Neutrophil (primary cell): Measurements from ENCODE around the gene CCL13.

Experiments
- H3K27ac ChIP-seq: fragments of 200-600 bp; sonication (generic); 2 replicates; pipeline ENCODE4 v1.5.1; 2016; ENCODE audit warnings: mild to moderate bottlenecking, moderate library complexity
- H3K27me3 ChIP-seq: fragments of 200-600 bp; sonication (generic); 2 replicates; pipeline ENCODE4 v1.6.0; 2016; ENCODE audit warnings: mild to moderate bottlenecking
- H3K36me3 ChIP-seq: fragments of 200-600 bp; sonication (generic); 2 replicates; pipeline ENCODE4 v1.5.1; 2017
- H3K4me1 ChIP-seq, 2 experiments: fragments of 200-600 bp in 1 of 2; sonication (generic) in 1 of 2; 1 replicate in 1 of 2; 2 replicates in 1 of 2; pipeline versions ENCODE4 v1.5.1 to v1.6.1; 2013 to 2016; ENCODE audit warnings: low read depth in 1 of 2, low read length in 1 of 2, mild to moderate bottlenecking in 1 of 2, moderate library complexity in 1 of 2; ENCODE audit not compliant: control insufficient read depth in 1 of 2, insufficient read depth in 1 of 2
- H3K4me3 ChIP-seq, 2 experiments: fragments of 200-600 bp in 1 of 2; sonication (generic) in 1 of 2; 1 replicate in 1 of 2; 2 replicates in 1 of 2; pipeline ENCODE4 v1.5.1; 2013 to 2016; ENCODE audit warnings: low read depth in 1 of 2, low read length in 1 of 2, mild to moderate bottlenecking in 1 of 2, moderate library complexity in 1 of 2
- H3K9me3 ChIP-seq: fragments of 200-600 bp; sonication (generic); 2 replicates; pipeline ENCODE4 v1.5.1; 2016
- CTCF ChIP-seq: fragments of 200-600 bp; sonication (generic); IDR thresholded peaks from 2 replicates; pipeline ENCODE4 v1.5.1; 2016; ENCODE audit warnings: antibody characterized with exemption

The CCL13 gene

GRCh38 chr17:34354637-34355036 is 1.6 kb upstream of the CCL13 start:
- H3K27me3 ChIP-seq = no peaks in the 10 kb centered on the region
- TF ChIP-seq CTCF = no peak
- H3K36me3 ChIP-seq = no peaks in the 10 kb centered on the region
- H3K9me3 ChIP-seq = no peaks in the 10 kb centered on the region
- H3K4me3 ChIP-seq = no peak overlapping the region
- H3K4me1 ChIP-seq = no peaks in the 10 kb centered on the region
- H3K27ac ChIP-seq = no peak overlapping the region

DNA sequence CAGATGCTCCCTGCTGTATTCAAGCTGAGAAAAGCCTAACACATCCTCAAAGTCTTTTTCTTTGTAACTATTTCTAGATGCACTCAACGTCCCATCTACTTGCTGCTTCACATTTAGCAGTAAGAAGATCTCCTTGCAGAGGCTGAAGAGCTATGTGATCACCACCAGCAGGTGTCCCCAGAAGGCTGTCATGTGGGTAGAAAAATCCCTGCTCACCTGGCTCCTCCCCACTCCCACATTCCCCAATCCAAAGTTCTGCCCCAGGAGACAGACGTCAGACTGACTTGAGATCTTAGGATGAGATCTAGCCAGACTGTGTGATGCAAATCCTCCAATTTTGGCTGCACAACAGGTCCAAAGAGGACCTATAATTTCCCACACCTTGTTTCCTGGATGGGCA is 1.1 kb downstream of the CCL13 start:
- Histone ChIP-seq H3K4me3 (no peak overlapping the region), H3K27ac (no peak overlapping the region), H3K4me1 (no peaks in the 10 kb centered on the region), H3K9me3 (no peaks in the 10 kb centered on the region), H3K27me3 (no peaks in the 10 kb centered on the region), H3K36me3 (no peaks in the 10 kb centered on the region)
- no peak for TF ChIP-seq CTCF

GRCh38 chr17:34358631-34359030 is 2.4 kb downstream of the CCL13 start:
- no peaks in the 10 kb centered on the region for H3K27me3 ChIP-seq
- TF ChIP-seq CTCF = no peak
- H3K9me3 ChIP-seq = no peaks in the 10 kb centered on the region
- H3K36me3 ChIP-seq = no peaks in the 10 kb centered on the region
- H3K27ac ChIP-seq = no peak overlapping the region
- H3K4me3 ChIP-seq = no peak overlapping the region
- no peaks in the 10 kb centered on the region for H3K4me1 ChIP-seq

DNA sequence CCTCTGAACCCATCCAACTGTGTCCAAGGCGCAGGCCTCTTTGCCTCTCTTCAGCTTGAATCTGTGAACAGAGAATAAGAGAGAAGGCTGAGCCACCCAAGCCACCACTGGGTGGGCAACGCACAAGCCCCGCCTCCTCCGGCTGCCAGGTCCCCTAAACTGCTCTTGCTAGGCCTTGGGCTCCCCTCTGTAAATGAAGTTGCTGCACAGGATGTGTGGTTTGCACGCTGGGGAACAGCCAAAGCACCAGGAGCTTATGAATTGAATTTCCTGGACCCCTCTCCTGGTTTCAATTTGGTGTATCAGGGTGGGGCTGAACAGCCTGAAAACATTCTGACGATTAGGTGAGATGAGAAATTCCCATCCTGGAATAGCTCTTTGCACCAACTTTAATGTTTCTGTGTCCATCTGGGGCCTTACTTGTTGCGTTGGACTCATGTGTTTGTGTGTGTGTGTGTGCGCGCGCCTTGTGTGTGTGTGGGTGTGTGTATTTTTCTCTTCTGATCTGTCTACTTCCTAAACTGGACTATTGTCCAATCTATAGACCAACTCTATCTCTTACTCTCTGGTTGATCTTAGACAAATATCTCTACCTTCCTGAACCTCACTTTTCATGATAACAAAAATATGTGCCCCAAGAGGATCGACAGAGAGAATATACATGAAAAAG is 4.5 kb downstream of the CCL13 start:
- H3K4me1 ChIP-seq = peaks cover 0 to 4% of the 10 kb centered on the region in 2 experiments
- no peak for TF ChIP-seq CTCF
- H3K27ac ChIP-seq = no peak overlapping the region
- no peaks in the 10 kb centered on the region for H3K36me3 ChIP-seq
- H3K4me3 ChIP-seq = no peak overlapping the region
- no peaks in the 10 kb centered on the region for H3K27me3 ChIP-seq
- no peaks in the 10 kb centered on the region for H3K9me3 ChIP-seq

GRCh38 chr17:34361478-34362061 is 5.3 kb downstream of the CCL13 start:
- H3K27ac ChIP-seq = no peak overlapping the region
- H3K4me3 ChIP-seq = no peak overlapping the region
- no peaks in the 10 kb centered on the region for H3K9me3 ChIP-seq
- TF ChIP-seq CTCF = peak; percentile 99
- peaks cover 0 to 13% of the 10 kb centered on the region in 2 experiments for H3K4me1 ChIP-seq
- H3K36me3 ChIP-seq = no peaks in the 10 kb centered on the region
- H3K27me3 ChIP-seq = no peaks in the 10 kb centered on the region
